8988T (cell line): ENCODE results near the gene LGALS9.
"Not testable (repeated sequence)": the region's sequence is repeated elsewhere in the genome, so short reads cannot be mapped to it uniquely, and the experiment has no call there.

Experiments used
- DNase-seq: peaks from one replicate; pipeline ENCODE4 v3.0.0; 2011

Gene LGALS9

DNA sequence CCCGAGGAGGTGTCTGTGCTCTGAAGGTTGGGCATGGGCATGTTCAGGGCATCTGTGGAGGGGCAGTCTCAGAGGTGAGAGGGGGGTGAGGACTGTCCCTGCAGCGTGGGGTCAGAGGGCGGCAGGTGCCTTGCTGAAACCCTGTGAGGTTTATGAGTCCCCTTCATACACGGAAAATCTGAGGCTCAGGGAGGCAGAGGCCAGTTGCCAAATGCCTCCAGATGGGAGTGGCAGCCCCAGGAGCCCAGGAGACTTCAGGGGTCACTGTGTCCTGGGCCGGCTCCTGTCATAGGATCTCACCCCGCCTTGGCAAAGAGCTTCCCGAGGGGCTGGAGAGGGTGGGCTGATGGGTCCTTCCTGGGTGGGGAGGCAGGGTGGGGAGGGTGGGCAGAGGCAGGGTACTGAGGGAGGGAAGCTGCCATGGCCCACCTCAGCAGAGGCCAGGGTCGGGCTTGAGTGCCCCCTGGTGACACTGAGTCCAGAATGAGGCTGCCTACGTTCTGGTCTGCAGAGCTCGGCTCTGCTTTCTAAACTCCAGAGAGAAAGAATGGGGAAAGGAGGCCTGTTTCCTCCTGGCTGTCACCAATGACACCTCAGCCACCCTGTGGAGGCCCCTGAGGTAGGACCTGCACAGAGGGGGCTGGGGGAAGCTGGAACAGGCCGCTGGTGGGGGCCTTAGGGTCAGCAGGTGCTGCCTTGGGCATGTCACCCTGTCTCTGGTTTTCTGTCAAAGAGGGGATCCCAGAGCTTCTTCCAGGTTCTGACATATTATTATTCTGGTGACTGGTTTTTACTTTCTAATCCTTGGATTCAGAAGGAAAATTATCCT lies 1.1 kb downstream of the LGALS9 start:
- DNase-seq = no peak

GRCh38 chr17:27632766-27633165 lies 1.8 kb downstream of the LGALS9 start:
- not testable (repeated sequence) for DNase-seq

DNA sequence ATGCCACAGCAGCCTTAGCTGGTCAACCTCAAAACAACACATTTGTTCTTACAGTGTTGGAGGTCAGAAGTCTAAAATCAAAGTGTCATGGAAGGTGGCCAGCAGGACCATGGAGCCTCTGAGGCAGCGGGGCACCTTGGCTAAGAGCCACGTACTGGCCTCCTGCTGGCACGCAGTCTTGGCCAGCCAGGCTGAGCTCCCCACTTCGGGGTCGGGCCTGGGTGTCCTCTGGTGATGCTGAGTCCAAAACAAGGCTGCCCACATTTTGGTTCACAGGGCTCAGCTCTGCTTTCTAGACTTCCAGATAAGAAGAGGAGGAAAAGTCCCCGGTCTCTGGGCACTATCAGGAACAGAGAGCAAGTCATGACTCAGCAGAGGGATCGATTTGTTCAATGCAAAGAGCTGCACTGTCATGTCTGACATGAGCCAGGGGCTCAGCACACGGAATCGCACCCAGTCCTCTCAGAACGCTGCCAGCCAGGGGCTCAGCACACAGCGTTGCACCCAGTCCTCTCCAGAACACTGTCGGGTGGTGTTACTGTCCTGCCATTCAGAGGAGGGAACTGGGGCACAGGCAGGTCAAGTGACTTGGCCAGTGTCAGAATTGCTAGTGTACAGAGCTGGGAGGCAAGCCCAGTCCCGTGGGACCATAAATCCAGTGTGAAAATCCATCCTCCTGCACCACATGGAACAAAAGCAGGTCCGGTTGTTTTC lies 2.5 kb downstream of the LGALS9 start:
- DNase-seq = no peak

GRCh38 chr17:27634026-27634335 lies 3.0 kb downstream of the LGALS9 start:
- no peak for DNase-seq

GRCh38 chr17:27634776-27635175 lies 3.8 kb downstream of the LGALS9 start:
- DNase-seq = no peak

- DNase-seq = no peak
These were observed 4.4 kb downstream of the LGALS9 start for GRCh38 chr17:27635275-27635823.

DNA sequence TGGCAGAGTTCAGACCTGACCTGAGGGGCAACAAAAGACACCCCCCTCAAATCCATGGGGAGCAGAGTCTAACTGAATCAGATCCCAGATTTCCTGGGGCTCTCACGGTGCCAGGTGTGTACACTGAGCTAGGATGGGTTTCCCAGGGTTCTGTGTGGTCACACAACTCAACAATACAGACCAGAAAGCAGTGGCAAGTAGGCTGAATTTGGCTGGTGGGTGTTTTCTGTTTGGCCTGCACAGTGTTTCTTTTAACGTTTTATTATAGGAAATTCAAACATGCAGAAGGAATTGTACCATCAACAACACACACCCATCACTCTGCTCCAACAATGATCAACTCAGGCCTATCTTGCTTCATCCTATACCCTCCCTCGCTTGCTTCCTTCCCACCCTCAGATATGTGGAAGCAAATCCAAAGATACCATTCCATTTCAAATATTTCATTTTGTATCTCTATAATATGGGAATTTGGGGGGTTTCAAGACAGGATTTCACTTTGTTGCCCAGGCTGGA lies 5.1 kb downstream of the LGALS9 start:
- not testable (repeated sequence) for DNase-seq

GRCh38 chr17:27637818-27638217 lies 6.8 kb downstream of the LGALS9 start:
- DNase-seq = not testable (repeated sequence)

DNA sequence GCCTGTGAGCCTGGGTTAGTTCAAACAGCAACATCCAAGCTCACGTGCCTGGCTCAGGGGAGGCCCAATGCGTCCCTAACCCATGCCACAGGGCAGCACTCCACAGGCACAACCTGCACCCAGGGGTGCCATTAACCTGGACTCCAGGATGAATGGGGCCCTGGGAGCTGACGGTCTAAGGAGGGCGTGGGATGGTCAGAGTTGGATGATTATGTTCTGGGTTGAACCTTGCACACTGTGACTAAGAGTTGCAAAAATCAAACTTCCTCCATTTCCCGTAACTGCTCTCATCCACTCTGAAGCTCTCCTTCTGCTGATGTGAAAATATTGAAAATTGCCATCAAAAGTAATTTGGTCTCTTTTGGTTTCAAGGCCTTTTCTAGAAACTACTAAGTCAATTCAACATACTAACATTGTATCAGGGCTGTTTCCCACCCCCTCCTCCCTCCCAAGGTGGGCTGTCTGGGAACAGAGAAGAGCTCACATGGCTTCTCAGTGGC lies 7.5 kb downstream of the LGALS9 start:
- not testable (repeated sequence) for DNase-seq

GRCh38 chr17:27640790-27641189 lies 9.8 kb downstream of the LGALS9 start:
- no peak for DNase-seq

DNA sequence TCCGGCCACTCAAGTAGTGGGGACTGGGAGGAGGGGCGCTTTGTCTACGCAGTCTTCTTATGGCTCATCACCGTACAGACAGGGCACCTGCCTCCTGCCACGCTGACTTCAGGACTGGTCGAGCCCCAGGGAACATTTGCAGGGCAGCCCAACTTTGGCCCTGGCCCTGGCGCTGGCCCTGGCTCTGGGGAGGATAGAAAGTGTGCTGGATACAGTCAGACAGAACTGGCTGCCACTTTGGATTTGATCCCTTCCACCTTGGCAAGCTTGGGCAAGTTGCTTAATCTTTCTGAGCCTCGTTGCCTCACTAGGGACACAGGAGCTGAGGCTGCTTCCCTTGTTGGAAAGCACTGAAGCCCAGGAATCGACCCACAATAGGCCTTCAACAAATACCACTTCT lies 13.6 kb downstream of the LGALS9 start:
- no peak for DNase-seq

DNA sequence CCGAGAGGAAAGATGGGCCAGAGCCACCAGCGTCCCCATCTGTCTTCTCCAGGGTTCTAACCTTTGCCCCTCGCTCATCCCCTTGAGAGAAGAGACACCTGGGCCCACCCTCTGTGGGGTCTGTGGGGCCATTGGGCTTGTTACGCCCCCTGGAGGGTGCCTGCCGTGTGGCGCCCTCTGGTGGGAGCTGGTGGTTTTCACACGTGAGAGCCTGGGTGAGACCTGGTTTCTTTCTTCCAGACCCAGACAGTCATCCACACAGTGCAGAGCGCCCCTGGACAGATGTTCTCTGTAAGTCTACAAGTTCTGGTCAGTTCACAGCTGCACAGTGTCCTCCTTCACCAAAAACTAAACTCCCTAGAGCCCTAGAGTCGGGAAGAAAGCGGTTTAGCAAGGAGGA lies 14.6 kb downstream of the LGALS9 start:
- not testable (repeated sequence) for DNase-seq

GRCh38 chr17:27646232-27646631 lies 15.2 kb downstream of the LGALS9 start:
- DNase-seq = no peak

DNA sequence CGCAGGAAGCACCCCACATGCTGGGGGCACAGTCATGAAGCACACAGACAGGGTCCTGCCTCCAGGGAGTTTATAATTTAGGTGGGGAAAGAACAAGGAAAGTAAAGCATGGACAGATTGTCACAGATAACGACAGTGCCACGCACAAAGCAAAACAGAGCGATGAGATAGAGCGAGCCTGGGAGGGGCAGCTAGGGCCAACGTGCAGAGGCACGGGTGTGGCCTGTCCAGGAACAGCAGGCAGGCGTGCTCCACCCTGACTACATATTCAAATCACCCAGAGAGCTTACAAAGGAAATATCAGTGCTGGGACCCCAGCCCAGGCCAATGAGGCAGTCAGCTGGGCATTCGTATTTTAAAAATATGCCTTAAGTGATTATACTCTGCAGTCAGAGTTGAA lies 16.8 kb downstream of the LGALS9 start:
- DNase-seq = no peak

GRCh38 chr17:27649111-27649571 lies 18.2 kb downstream of the LGALS9 start:
- not testable (repeated sequence) for DNase-seq

GRCh38 chr17:27649929-27650328 lies 18.9 kb downstream of the LGALS9 start:
- no peak for DNase-seq

GRCh38 chr17:27650836-27651235 lies 19.8 kb downstream of the LGALS9 start:
- DNase-seq = no peak

- no peak for DNase-seq
These were observed 20.7 kb downstream of the LGALS9 start for GRCh38 chr17:27651411-27652345.

DNA sequence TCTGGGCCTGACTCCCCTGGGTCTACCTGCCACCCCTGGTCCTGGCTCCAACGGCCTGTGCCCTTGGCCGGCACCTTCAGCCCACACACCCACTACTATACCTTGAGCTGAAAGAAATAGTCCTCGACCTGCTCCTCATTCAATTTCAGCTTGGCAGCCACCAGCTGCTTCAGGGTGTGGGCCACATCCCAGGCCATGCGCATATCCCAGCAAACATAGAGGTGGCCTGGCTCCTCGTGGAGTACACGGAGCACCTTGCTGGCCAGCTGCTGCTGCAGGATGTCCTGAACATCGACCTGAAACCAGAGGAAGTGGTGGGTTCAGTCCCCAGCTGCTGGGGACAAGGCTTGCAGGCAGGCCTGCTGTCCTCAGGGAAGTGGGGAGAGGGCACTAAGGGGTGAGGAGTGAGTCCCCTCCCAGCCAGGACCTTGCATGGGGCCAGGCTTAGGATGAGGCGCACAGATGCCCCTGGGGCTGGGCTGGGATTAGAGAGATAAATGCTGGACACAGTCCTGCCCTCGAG lies 22.5 kb downstream of the LGALS9 start:
- DNase-seq = not testable (repeated sequence)

GRCh38 chr17:27654136-27654535 lies 23.1 kb downstream of the LGALS9 start:
- no peak for DNase-seq

DNA sequence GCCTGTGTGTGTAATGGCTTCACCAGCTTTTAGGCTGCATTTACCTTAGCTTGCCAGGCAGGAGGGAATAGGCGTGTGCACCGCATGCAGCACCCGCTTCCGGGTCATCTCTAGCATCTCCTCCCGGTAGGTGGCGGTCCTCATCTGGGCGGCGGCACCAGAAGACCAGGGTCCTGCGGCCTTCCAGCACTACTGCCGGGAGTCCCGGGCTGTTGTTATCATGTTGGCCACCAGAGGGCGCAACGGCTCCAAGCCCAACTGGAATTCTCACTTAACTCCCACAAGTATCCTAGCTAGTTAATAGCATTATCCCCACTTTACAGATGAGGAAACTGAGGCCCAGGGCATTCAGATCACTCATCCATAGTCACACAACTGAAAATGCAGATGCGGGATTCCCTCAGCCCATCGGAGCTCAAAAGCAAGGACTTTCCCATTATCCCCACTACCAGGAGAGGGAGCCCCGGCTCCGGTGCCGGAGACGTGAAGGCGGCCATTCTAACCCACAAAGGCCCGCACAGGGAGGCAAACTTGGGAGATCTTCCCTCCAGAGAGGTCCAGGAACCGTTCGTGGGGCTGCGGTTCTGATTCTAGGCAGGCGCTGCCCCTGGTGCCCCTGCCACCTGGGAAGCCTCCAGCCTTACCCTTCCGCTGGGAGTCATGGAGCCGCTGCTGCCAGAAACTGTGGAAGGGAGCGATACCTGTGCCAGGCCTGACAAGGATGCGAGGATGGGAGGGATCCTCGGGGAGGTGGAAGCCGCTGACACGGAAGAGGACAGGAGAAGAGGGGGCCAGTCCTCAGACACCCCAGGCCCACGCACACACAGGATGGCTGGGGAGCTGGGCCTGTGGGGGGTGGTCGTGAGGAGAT lies 23.9 kb downstream of the LGALS9 start:
- DNase-seq = peak; percentile 99
